HL-60 (cell line): ENCODE measurements around the gene INSC.
"Not testable (repeated sequence)": the region's sequence is repeated elsewhere in the genome, so short reads cannot be mapped to it uniquely, and the experiment has no call there.

Experiments used
- DNase-seq, 2 experiments: peaks; one replicate each; pipeline ENCODE4 v3.0.0-alpha.2; 2010 to 2020; ENCODE audit warnings: low read depth in 1 of 2, low spot score in 1 of 2
- H3K27ac ChIP-seq: fragments of 250-450 bp; sonication (Bioruptor Pico); replicated peaks from 2 replicates; pipeline ENCODE4 v1.5.1; 2020; ENCODE audit warnings: mild to moderate bottlenecking, moderate library complexity
- H3K27me3 ChIP-seq: fragments of 250-450 bp; sonication (Bioruptor Pico); 2 replicates; pipeline ENCODE4 v1.5.1; 2021; ENCODE audit warnings: mild to moderate bottlenecking, moderate library complexity; ENCODE audit not compliant: insufficient read depth, poor library complexity, severe bottlenecking
- H3K4me3 ChIP-seq: replicated peaks from 2 replicates; pipeline ENCODE4 v1.5.1; 2011; ENCODE audit warnings: mild to moderate bottlenecking, control low read depth, low read length; ENCODE audit not compliant: insufficient read depth
- GABPA ChIP-seq: IDR thresholded peaks from 2 replicates; pipeline ENCODE4 v1.6.1; 2012; ENCODE audit warnings: low read depth
- POLR2AphosphoS5 ChIP-seq: IDR thresholded peaks from 2 replicates; pipeline ENCODE4 v1.6.1; 2012; ENCODE audit warnings: low read depth
- SPI1 ChIP-seq: IDR thresholded peaks from 2 replicates; pipeline ENCODE4 v1.6.1; 2012; ENCODE audit warnings: low read depth, mild to moderate bottlenecking, borderline replicate concordance
- long read RNA-seq: library from polyadenylated mRNA; unstranded; transcript quantifications from one replicate; pipeline ENCODE4 v2.0.0, GENCODE V29; 2020
- TF ChIP-seq, protein P1 (sequence below): IDR thresholded peaks from 2 replicates; pipeline ENCODE4 v1.6.1; 2012; ENCODE audit warnings: low read depth; ENCODE audit not compliant: insufficient replicate concordance
- TF ChIP-seq, protein P2 (sequence below): IDR thresholded peaks from one replicate; pipeline ENCODE4 v1.5.1; 2011; ENCODE audit warnings: low read length, control low read depth, inconsistent platforms; ENCODE audit not compliant: insufficient read depth

INSC gene, protein sequence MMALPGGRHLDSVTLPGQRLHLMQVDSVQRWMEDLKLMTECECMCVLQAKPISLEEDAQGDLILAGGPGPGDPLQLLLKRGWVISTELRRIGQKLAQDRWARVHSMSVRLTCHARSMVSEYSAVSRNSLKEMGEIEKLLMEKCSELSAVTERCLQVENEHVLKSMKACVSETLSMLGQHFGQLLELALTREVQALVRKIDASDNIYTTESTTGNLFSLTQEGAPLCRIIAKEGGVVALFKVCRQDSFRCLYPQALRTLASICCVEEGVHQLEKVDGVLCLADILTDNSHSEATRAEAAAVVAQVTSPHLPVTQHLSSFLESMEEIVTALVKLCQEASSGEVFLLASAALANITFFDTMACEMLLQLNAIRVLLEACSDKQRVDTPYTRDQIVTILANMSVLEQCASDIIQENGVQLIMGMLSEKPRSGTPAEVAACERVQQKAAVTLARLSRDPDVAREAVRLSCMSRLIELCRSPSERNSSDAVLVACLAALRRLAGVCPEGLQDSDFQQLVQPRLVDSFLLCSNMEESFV
- long read RNA-seq: 0 reads

DNA sequence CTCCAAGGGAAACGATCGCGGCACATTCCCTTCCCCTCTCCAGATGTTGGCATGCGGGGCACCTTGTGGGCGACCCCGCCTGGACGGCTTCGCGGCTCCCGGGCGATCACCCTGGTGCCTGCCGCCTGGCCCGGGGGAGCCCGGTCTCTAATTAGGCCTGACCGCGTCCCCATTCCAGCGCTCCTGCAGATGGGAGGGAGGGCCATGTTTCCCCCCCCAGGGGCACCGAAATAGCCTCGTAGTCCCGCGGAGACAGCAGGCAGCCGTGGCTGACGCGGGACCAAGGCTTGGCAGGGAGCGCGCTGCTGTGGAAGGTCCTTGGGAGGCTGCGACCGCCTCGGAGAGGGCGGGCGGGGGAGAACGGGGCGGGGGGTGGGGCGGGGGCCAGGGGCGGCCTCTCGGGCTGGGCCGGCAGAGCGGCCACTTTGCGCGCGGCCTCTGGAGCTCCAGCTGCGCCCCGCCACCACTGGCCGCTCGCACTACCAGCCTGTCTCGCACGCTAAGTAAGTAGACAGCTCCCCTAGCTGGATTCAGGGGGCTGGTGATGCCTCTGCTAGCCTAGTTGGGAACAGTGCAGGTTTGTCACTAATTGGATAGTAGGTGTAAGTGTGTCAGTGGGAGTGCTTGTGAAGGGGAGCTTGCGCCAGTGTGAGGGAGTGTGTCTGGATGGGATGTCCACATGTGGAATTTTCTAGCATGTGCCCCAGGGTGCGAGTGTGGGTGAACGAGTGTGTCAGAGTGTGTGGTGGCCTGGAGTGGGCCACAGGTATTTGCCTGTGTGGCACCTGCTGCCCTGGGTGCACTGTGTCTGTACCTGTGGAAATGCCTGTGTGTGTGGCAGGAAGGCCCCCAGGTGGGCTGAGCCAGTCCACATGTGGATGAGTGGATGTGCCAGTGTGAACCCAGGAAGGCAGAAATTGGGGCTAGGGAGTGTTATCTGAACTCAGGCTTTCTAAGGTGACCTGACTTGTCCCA, at the start of gene INSC:
Gene INSC (plus strand): TSS at position 423 of the 975 bp plus-strand sequence. CDS start 34,252 bp downstream, outside the sequence.
- TF ChIP-seq, protein P1, sequence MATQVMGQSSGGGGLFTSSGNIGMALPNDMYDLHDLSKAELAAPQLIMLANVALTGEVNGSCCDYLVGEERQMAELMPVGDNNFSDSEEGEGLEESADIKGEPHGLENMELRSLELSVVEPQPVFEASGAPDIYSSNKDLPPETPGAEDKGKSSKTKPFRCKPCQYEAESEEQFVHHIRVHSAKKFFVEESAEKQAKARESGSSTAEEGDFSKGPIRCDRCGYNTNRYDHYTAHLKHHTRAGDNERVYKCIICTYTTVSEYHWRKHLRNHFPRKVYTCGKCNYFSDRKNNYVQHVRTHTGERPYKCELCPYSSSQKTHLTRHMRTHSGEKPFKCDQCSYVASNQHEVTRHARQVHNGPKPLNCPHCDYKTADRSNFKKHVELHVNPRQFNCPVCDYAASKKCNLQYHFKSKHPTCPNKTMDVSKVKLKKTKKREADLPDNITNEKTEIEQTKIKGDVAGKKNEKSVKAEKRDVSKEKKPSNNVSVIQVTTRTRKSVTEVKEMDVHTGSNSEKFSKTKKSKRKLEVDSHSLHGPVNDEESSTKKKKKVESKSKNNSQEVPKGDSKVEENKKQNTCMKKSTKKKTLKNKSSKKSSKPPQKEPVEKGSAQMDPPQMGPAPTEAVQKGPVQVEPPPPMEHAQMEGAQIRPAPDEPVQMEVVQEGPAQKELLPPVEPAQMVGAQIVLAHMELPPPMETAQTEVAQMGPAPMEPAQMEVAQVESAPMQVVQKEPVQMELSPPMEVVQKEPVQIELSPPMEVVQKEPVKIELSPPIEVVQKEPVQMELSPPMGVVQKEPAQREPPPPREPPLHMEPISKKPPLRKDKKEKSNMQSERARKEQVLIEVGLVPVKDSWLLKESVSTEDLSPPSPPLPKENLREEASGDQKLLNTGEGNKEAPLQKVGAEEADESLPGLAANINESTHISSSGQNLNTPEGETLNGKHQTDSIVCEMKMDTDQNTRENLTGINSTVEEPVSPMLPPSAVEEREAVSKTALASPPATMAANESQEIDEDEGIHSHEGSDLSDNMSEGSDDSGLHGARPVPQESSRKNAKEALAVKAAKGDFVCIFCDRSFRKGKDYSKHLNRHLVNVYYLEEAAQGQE: no peak
- TF ChIP-seq, protein P2, sequence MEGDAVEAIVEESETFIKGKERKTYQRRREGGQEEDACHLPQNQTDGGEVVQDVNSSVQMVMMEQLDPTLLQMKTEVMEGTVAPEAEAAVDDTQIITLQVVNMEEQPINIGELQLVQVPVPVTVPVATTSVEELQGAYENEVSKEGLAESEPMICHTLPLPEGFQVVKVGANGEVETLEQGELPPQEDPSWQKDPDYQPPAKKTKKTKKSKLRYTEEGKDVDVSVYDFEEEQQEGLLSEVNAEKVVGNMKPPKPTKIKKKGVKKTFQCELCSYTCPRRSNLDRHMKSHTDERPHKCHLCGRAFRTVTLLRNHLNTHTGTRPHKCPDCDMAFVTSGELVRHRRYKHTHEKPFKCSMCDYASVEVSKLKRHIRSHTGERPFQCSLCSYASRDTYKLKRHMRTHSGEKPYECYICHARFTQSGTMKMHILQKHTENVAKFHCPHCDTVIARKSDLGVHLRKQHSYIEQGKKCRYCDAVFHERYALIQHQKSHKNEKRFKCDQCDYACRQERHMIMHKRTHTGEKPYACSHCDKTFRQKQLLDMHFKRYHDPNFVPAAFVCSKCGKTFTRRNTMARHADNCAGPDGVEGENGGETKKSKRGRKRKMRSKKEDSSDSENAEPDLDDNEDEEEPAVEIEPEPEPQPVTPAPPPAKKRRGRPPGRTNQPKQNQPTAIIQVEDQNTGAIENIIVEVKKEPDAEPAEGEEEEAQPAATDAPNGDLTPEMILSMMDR: no peak
- TF ChIP-seq POLR2AphosphoS5 (no peak), SPI1 (no peak), GABPA (no peak)
- Histone ChIP-seq H3K27ac (peak within 1 kb of the TSS; percentile 36), H3K4me3 (no peak within 1 kb of the TSS), H3K27me3 (no peaks in the 10 kb centered on the region)
- DNase-seq: no peak

DNA sequence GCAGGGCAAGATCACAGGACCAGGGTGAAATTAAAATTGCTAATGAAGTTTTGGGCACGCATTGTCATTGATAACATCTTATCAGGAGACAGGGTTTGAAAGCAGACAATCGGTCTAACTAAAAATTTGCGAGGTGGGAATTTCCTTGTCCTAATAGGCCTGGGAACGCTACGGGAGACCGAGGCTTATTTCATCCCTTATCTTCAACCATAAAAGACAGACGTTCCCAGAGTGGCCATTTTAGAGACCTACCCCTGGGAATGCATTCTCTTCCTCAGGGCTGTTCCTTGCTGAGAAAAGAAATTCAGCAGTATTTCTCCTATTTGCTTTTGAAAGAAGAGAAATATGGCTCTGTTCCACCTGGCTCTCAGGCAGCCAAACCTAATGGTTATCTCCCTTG, 45.0 kb upstream of the INSC start:
- not testable (repeated sequence) for H3K4me3 ChIP-seq, H3K27ac ChIP-seq, DNase-seq
- peaks cover 19% of the 10 kb centered on the region for H3K27me3 ChIP-seq

DNA sequence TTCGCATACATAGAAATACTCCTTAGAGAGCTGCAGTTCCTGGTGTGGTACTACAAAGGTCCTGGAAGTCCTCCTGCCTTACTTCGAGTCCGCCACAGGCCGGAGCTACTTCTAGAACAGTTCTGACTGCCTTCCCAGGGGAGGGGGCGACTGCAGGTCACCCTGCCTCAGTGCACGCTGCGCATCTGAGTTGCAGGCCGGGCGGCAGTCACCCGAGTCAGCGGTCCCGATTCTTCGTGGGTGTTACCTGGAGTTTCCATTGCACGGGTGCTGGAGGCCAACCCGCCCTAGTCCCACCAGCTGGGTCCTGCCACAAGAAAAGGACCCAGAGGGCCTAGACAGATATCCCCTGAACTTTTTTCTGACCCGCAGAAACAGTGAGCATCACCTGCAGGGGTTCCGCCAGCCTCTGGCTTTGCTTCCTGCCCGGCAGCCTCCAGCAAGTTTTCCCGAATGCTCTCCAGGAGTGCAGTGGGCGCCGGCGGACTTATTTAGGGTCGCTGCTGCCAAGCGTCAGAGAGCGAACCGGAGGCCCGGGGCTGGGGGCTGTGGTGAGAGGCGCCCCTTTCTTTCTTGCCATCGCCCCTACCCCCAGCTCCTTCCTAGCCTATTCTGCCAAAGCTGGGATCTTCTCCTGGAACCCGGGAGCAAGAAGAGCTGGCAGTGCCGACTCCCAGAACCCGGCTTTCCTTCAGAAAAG, 43.0 kb upstream of the INSC start:
- Histone ChIP-seq H3K4me3 (no peak overlapping the region), H3K27ac (no peak overlapping the region), H3K27me3 (peaks cover 18% of the 10 kb centered on the region)
- TF ChIP-seq, protein P2: no peak
- TF ChIP-seq POLR2AphosphoS5 (no peak), SPI1 (no peak), GABPA (no peak)
- TF ChIP-seq, protein P1: no peak
- no peak for DNase-seq
